ENCODE measurements around the gene GNS. TPM values are rescaled to one million over a fixed set of nuclear protein-coding genes. Genes with fewer than 3 reads are reported as not detected.

Gene GNS
- 32.4 and 41.3 TPM in 2 replicates for total RNA-seq

GRCh38 chr12:64759035-64759894 is at the start of gene GNS:
Gene GNS (minus strand): TSS chr12:64759406. CDS start chr12:64759276, 130 bp downstream.

Other genes starting within 250 kb of the GNS start
- gene RASSF3, start 148.9 kb downstream of the GNS start, total RNA-seq = 6.4 and 7.8 TPM in 2 replicates
- 3.8 and 3.9 TPM in 2 replicates for gene TBC1D30, start 65.2 kb upstream of the GNS start, total RNA-seq

Data from airway epithelial cell (primary cell).